ENCODE measurements around the gene PRR29. TPM values are rescaled to one million over a fixed set of nuclear protein-coding genes. Genes with fewer than 3 reads are reported as not detected.

The PRR29 gene
- total RNA-seq, 4 donors from 2014 or later: 0.27 TPM; not detected in 3

GRCh38 chr17:63961355-63962212 is 36.6 kb upstream of the PRR29 start:
- H3K27ac ChIP-seq: no peak overlapping the region
- peak; percentile 47 to 70 (median 60) for DNase-seq
- TF ChIP-seq, protein P1, sequence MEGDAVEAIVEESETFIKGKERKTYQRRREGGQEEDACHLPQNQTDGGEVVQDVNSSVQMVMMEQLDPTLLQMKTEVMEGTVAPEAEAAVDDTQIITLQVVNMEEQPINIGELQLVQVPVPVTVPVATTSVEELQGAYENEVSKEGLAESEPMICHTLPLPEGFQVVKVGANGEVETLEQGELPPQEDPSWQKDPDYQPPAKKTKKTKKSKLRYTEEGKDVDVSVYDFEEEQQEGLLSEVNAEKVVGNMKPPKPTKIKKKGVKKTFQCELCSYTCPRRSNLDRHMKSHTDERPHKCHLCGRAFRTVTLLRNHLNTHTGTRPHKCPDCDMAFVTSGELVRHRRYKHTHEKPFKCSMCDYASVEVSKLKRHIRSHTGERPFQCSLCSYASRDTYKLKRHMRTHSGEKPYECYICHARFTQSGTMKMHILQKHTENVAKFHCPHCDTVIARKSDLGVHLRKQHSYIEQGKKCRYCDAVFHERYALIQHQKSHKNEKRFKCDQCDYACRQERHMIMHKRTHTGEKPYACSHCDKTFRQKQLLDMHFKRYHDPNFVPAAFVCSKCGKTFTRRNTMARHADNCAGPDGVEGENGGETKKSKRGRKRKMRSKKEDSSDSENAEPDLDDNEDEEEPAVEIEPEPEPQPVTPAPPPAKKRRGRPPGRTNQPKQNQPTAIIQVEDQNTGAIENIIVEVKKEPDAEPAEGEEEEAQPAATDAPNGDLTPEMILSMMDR (IDR thresholded peaks at IDR 0.05): no peak
- no peak for TF ChIP-seq POLR2A (IDR thresholded peaks at IDR 0.05)

DNA sequence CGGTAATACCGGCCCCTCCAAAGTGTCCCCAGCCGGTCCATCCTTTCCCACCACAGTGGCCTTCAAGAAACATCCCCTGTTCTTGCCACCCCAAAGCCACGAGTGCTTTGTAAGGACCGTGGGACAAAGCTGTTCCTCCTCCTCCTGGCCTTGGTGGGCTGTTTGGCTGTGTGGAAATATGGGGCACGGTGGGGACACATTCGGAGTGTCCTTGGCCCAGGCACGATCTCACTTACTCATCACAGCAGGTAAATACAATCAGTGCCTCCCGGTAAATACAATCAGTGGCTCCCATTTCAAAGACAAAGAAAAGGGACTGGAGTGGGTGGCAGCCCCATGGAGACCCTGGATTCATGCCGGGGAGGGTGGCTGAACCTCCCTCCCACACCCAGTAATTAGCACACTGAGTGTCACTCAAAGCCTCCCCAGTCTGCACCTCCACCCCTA is 35.8 kb upstream of the PRR29 start:
- Histone ChIP-seq H3K27ac (peak overlapping the region in 2 of 4 donors; percentile 35 to 62), H3K9me3 (no peaks in the 10 kb centered on the region), H3K4me3 (no peak overlapping the region), H3K36me3 (no peaks in the 10 kb centered on the region), H3K27me3 (no peaks in the 10 kb centered on the region), H3K4me1 (peaks cover 0 to 11% (median 0%) of the 10 kb centered on the region in 4 donors)
- no peak for TF ChIP-seq POLR2A (IDR thresholded peaks at IDR 0.05)
- TF ChIP-seq, protein P1 (IDR thresholded peaks at IDR 0.05): no peak
- DNase-seq: no peak

More at GRCh38 chr17:63961355-63962212, 36.6 kb upstream of the PRR29 start:
- Histone ChIP-seq H3K27me3 (no peaks in the 10 kb centered on the region), H3K4me1 (peaks cover 0 to 11% (median 0%) of the 10 kb centered on the region in 4 donors), H3K4me3 (no peak overlapping the region), H3K36me3 (no peaks in the 10 kb centered on the region), H3K9me3 (no peaks in the 10 kb centered on the region)

- DNase-seq: no peak
- H3K9me3 ChIP-seq: no peaks in the 10 kb centered on the region
- H3K4me3 ChIP-seq: no peak overlapping the region
- H3K27me3 ChIP-seq: no peaks in the 10 kb centered on the region
- TF ChIP-seq, protein P1 (IDR thresholded peaks at IDR 0.05): no peak
- TF ChIP-seq POLR2A (IDR thresholded peaks at IDR 0.05): no peak
- H3K27ac ChIP-seq: peak overlapping the region in 2 of 4 donors; percentile 35 to 70
- H3K36me3 ChIP-seq: no peaks in the 10 kb centered on the region
- H3K4me1 ChIP-seq: peaks cover 0 to 11% (median 0%) of the 10 kb centered on the region in 4 donors
Measured at GRCh38 chr17:63963123-63963522, 35.0 kb upstream of the PRR29 start.

- Histone ChIP-seq H3K4me1 (peaks cover 0 to 3% (median 0%) of the 10 kb centered on the region in 4 donors), H3K27me3 (no peaks in the 10 kb centered on the region), H3K4me3 (no peak overlapping the region), H3K36me3 (no peaks in the 10 kb centered on the region), H3K9me3 (no peaks in the 10 kb centered on the region), H3K27ac (no peak overlapping the region)
- DNase-seq: no peak
- TF ChIP-seq, protein P1 (IDR thresholded peaks at IDR 0.05): no peak
- TF ChIP-seq POLR2A (IDR thresholded peaks at IDR 0.05): no peak
Measured at GRCh38 chr17:63966646-63967264, 31.4 kb upstream of the PRR29 start.

DNA sequence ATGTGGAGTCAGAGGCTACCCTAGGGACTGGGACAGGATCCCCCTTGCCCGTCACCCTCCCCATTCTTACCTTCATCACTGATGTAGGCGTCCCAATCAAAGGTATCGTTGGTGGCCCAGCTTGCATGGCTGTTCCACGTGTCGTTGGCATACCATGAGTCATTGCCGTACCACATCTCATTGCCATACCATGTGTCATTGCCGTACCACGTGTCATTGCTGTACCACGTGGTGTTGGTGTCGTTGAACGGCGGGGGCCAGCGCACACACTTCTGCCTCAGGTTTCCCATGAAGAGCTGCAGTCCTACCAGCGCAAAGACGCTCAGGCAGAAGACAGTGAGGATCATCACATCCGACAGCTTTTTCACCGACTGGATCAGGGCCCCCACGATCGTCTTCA is 30.2 kb upstream of the PRR29 start:
- no peak for TF ChIP-seq POLR2A (IDR thresholded peaks at IDR 0.05)
- TF ChIP-seq, protein P1 (IDR thresholded peaks at IDR 0.05): no peak
- no peaks in the 10 kb centered on the region for H3K36me3 ChIP-seq

More for the DNA sequence above, 30.2 kb upstream of the PRR29 start:
- Histone ChIP-seq H3K9me3 (no peaks in the 10 kb centered on the region), H3K27me3 (no peaks in the 10 kb centered on the region), H3K4me1 (no peaks in the 10 kb centered on the region), H3K27ac (no peak overlapping the region), H3K4me3 (no peak overlapping the region)
- DNase-seq: no peak
